OCI-LY3 (cell line): ENCODE measurements around the gene ZNF333.

ENCODE experiments used
- CTCF ChIP-seq: fragments of 200-600, 300-600 bp; sonication (generic); IDR thresholded peaks from 2 replicates; pipeline ENCODE4 v1.5.1; 2014; ENCODE audit warnings: antibody characterized with exemption, low read length, low read depth
- EZH2phosphoT487 ChIP-seq: fragments of 200-600 bp; shearing (Covaris generic); IDR thresholded peaks from 2 replicates; pipeline ENCODE4 v1.6.1; 2018; ENCODE audit warnings: antibody characterized with exemption, mixed run types, low read depth

DNA sequence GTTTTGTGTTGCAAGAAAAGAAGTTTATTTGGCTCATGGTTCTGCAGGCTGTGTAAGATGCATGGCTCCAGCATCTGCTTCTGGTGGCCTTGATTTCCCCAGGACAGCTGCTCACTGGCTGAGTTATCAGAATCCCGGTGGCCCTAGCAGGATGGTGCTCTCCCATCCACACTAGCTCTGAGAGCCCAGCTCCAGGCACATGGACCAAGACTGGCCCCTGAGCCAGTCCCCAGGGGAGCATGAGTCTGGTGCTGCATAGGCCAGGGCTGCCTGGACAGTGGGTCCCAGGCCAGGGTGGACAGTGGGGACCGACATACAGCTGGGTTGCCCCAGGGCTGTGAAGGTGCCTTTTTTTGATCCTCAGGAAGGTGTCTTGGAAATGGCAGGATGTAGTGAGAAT is 78.2 kb downstream of the ZNF333 start:
- TF ChIP-seq CTCF (no peak), EZH2phosphoT487 (no peak)
